ENCODE data around the gene USP6NL.

USP6NL gene

GRCh38 chr10:11444531-11445228 lies 166.8 kb downstream of the USP6NL start:
- Histone ChIP-seq H3K9ac (no peak overlapping the region), H3K4me3 (ENCODE audit: low read depth, low read length) (no peak overlapping the region), H3K4me1 (no peaks in the 10 kb centered on the region), H3K9me3 (ENCODE audit: control insufficient read depth, low read length) (no peaks in the 10 kb centered on the region), H3K4me2 (ENCODE audit: low read length) (no peak overlapping the region), H2AFZ (no peak overlapping the region), H3K27me3 (ENCODE audit: control insufficient read depth, insufficient read depth, low read length) (no peaks in the 10 kb centered on the region), H3K27ac (no peak overlapping the region), H3K79me2 (no peaks in the 10 kb centered on the region), H3K36me3 (ENCODE audit: control insufficient read depth, insufficient read depth, low read length) (no peaks in the 10 kb centered on the region)
- TF ChIP-seq CTCF (IDR thresholded peaks at IDR 0.05) = no peak

GRCh38 chr10:11444155-11444530 lies 167.3 kb downstream of the USP6NL start:
- no peaks in the 10 kb centered on the region for H3K9me3 ChIP-seq (ENCODE audit: control insufficient read depth, low read length)
- TF ChIP-seq CTCF (IDR thresholded peaks at IDR 0.05) = no peak
- H3K36me3 ChIP-seq (ENCODE audit: control insufficient read depth, insufficient read depth, low read length) = no peaks in the 10 kb centered on the region
- H3K27me3 ChIP-seq (ENCODE audit: control insufficient read depth, insufficient read depth, low read length) = no peaks in the 10 kb centered on the region
- H3K9ac ChIP-seq = no peak overlapping the region
- no peak overlapping the region for H3K4me2 ChIP-seq (ENCODE audit: low read length)
- no peaks in the 10 kb centered on the region for H3K4me1 ChIP-seq
- no peak overlapping the region for H3K4me3 ChIP-seq (ENCODE audit: low read depth, low read length)
- no peaks in the 10 kb centered on the region for H3K79me2 ChIP-seq
- H2AFZ ChIP-seq = no peak overlapping the region
- no peak overlapping the region for H3K27ac ChIP-seq

GRCh38 chr10:11443468-11444154 lies 167.8 kb downstream of the USP6NL start:
- H3K4me2 ChIP-seq (ENCODE audit: low read length) = no peak overlapping the region
- TF ChIP-seq CTCF (IDR thresholded peaks at IDR 0.05) = no peak
- H2AFZ ChIP-seq = no peak overlapping the region
- no peaks in the 10 kb centered on the region for H3K79me2 ChIP-seq
- H3K36me3 ChIP-seq (ENCODE audit: control insufficient read depth, insufficient read depth, low read length) = no peaks in the 10 kb centered on the region
- H3K27me3 ChIP-seq (ENCODE audit: control insufficient read depth, insufficient read depth, low read length) = no peaks in the 10 kb centered on the region
- H3K4me1 ChIP-seq = no peaks in the 10 kb centered on the region
- no peak overlapping the region for H3K9ac ChIP-seq
- H3K27ac ChIP-seq = no peak overlapping the region
- H3K4me3 ChIP-seq (ENCODE audit: low read depth, low read length) = no peak overlapping the region
- no peaks in the 10 kb centered on the region for H3K9me3 ChIP-seq (ENCODE audit: control insufficient read depth, low read length)

- Histone ChIP-seq H3K4me2 (ENCODE audit: low read length) (no peak overlapping the region), H3K27ac (no peak overlapping the region)
- no peak for TF ChIP-seq CTCF (IDR thresholded peaks at IDR 0.05)
These were observed 169.3 kb downstream of the USP6NL start for GRCh38 chr10:11442001-11442773.

More at GRCh38 chr10:11442001-11442773, 169.3 kb downstream of the USP6NL start:
- H3K9ac ChIP-seq = no peak overlapping the region
- no peaks in the 10 kb centered on the region for H3K9me3 ChIP-seq (ENCODE audit: control insufficient read depth, low read length)
- H3K4me1 ChIP-seq = no peaks in the 10 kb centered on the region
- no peak overlapping the region for H2AFZ ChIP-seq
- no peak overlapping the region for H3K4me3 ChIP-seq (ENCODE audit: low read depth, low read length)
- no peaks in the 10 kb centered on the region for H3K27me3 ChIP-seq (ENCODE audit: control insufficient read depth, insufficient read depth, low read length)
- no peaks in the 10 kb centered on the region for H3K79me2 ChIP-seq
- H3K36me3 ChIP-seq (ENCODE audit: control insufficient read depth, insufficient read depth, low read length) = no peaks in the 10 kb centered on the region
